ENCODE measurements around the gene RNF222. TPM values are rescaled to one million over a fixed set of nuclear protein-coding genes. Genes with fewer than 3 reads are reported as not detected.

The RNF222 gene, protein sequence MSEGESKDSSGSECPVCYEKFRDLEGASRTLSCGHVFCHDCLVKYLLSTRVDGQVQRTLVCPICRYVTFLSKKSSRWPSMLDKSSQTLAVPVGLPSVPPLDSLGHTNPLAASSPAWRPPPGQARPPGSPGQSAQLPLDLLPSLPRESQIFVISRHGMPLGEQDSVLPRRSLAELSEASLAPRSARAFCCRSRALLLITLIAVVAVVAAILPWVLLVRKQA
- not detected in 2 replicates for total RNA-seq (2014; rRNA removed; shearing (Covaris generic))

DNA sequence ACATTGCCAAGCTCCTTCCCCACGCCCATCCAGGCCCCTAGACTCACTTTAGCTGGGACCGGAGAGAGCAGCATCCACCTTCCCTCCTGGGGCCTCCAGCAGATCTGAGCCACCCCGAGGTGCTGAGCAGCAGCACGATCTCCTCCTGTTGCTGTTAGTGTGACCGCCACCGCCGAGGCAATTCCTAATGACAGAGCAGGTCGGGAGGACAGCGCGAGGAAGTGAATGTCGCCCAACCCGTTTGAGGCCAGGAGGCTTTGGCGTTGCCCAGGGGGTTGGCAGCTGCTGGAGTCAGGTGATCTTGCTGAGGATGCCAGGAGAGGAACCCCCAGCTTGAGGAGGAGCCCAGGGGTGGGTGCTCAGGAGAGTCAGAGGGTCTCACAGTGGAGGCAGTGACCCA lies at the start of gene RNF222:
Gene RNF222 (minus strand): TSS at position 192 of the 400 bp plus-strand sequence. CDS start 4,366 bp downstream, outside the sequence.
- DNase-seq (ENCODE audit: low spot score): no peak

DNA sequence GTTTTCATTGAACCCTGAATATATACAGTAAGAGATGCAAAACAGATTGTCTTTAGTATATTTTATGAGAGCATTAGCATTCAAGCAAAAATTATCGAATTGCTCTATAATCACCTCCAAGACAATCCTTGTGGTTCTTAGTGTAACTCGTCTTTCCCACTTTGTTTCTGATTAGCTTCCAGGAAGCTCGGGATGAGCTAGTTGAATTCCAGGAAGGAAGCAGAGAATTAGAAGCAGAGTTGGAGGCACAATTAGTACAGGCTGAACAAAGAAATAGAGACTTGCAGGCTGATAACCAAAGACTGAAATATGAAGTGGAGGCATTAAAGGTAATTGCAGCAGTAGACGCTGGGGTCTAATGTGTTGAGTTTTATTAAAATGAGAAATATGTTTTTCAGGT lies 47.9 kb upstream of the RNF222 start:
- no peak for DNase-seq (ENCODE audit: low spot score)

DNA sequence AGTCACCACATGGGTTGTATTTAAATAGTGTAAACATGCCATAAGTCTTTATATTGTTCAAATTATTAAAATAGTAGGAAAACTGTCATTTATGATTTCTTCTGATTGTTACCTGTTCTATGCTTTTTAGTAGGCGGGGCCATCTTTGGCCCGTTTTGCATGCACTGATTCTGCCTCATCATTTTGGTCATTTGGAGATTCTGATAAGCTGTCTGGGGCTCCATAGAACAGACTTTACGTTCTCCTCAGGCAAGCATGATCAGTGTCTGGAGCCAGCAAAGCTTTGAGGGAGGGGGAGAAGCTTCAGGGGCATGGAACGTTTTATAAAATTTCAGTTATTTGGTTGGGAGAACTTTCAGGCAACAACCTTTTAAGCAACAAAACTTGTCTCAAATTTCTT lies 46.9 kb upstream of the RNF222 start:
- no peak for DNase-seq (ENCODE audit: low spot score)

DNA sequence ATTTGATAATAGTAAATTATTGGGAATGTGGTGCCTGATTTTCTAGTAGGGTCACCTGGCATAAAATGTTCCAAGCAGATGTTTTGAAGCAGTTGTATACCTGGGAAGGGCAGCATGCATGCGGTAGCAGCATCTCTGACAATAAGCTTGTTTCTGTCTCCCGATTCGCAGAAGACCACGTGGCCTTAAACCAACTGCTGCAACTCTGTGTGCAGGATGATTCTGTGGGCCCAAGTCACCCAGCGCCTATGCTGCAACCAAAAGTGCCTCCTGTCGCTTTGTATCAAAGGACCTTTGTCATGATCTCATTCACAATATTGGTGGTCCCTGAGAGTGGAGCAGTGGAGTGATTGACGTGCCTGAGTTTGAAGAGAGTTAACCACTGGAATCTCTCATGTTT lies 46.1 kb upstream of the RNF222 start:
- DNase-seq (ENCODE audit: low spot score): no peak

DNA sequence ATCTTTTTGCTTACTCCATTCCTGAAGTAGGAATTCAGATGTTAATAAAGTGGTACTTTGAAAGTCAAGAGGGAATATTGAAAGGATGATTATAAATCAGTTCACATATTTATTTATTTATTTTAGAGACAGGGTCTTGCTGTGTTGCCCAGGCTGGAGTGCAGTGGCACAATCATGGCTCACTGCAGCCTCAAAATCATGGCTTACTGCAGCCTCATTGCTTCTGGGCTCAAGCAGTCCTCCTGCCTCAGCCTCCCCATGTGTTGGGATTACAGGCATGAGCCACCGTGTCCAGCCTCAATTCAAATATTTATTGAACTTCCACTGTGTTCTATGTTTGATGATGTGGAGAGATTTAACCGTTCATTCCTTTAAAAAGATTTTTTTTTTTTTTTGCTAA lies 44.7 kb upstream of the RNF222 start:
- no peak for DNase-seq (ENCODE audit: low spot score)

DNA sequence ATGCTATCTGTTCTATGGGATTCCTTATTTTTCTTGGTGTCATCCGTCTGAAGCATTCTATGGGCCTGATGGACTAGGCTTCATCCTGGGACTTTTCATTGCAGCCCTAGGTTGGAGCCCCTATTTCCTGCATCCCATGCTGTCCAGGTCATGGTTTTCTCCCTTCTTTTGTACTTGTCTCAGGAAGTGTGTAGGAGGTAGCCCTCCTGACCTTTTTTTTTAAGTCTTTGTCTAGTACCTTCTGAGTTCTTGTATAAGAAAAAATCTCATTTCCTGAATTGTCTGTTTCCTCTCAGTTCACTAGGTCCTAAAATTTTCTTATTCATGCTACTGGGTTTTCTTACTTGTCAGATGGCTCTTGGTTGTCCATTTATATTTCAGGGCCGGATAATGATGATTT lies 44.1 kb upstream of the RNF222 start:
- DNase-seq (ENCODE audit: low spot score): no peak

DNA sequence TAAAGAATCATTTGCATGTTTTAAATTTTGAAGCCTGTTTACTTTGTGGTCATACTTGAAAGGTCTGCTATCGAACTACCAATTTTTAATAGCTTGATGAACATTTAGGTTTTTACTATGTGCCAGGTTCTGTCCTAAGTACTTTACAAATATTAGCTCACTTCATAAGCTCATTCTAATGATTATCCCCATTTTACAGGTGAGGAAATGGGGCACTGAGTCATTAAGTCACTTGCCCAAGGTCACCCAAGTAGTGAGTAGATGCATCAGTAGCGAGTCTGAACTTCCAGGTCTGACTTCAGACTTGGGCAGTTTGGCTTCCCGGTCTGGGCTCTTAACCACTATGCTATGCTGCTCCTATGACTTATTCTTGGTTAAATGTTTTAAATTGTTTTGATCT lies 42.1 kb upstream of the RNF222 start:
- no peak for DNase-seq (ENCODE audit: low spot score)

DNA sequence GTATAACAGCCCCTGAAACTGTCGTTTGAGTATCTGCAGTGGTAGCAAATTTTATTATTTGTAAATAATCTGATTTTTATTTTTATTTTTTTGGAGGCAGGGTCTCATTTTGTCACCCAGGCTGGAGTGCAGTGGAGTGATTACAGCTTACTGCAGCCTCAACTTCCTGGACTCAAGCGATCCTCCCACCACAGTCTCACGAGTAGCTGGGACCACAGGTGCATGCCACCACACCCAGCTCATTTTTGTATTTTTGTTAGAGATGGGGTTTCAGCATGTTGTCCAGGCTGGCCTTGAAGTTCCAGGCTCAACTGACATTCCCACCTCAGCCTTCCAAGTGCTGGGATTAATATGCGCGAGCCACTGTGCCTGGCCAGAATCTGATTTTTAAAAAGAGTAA lies 40.8 kb upstream of the RNF222 start:
- no peak for DNase-seq (ENCODE audit: low spot score)

DNA sequence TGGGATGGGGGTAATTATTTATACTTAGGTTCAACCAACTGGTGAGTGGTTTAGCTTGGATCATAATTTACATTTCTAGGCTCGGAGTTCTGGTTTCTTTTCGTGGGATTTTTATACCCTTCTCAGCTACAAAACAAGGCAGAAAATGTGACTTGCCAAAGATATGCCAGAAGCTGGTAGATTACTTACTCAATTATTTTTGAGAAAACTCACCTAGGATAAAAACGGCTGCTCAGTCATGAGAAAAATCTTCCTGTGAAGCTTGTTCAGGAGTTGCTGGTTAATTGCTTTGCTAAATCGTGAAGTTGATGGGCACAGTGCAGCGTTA lies 39.2 kb upstream of the RNF222 start:
- no peak for DNase-seq (ENCODE audit: low spot score)

DNA sequence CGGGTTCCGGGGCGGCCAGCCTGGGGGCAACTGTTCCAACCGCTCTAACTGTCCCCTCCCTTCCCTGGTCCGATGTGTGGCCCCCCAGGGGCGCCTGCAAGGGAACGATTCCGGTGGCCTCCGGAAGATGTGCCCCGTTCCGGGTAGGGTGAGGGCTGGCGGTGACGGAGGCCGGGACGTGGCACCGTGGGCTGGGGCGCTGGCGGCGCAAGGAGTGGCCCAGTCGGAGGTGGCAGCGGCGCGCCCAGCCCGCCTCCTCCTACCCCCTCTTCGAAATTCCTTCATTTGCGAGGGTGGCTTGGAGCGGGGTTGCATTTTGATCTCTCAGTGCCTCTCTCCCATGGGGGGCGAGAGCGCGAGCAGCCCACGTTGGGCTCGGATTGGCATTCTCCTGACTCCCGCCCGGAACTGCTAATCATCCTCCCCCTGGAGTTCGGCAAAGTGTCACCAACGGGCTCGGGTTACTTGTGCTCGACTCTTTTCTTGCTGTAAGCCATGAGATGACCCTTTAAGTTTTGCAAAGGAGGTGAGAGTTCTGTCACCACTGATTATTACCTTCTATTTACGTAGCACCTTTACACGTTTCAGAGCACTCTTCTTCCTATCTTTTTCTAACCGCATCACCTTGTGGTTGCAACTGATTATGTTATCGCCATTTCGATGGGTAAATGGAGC lies 38.7 kb upstream of the RNF222 start:
- peak; percentile 36 for DNase-seq (ENCODE audit: low spot score)

DNA sequence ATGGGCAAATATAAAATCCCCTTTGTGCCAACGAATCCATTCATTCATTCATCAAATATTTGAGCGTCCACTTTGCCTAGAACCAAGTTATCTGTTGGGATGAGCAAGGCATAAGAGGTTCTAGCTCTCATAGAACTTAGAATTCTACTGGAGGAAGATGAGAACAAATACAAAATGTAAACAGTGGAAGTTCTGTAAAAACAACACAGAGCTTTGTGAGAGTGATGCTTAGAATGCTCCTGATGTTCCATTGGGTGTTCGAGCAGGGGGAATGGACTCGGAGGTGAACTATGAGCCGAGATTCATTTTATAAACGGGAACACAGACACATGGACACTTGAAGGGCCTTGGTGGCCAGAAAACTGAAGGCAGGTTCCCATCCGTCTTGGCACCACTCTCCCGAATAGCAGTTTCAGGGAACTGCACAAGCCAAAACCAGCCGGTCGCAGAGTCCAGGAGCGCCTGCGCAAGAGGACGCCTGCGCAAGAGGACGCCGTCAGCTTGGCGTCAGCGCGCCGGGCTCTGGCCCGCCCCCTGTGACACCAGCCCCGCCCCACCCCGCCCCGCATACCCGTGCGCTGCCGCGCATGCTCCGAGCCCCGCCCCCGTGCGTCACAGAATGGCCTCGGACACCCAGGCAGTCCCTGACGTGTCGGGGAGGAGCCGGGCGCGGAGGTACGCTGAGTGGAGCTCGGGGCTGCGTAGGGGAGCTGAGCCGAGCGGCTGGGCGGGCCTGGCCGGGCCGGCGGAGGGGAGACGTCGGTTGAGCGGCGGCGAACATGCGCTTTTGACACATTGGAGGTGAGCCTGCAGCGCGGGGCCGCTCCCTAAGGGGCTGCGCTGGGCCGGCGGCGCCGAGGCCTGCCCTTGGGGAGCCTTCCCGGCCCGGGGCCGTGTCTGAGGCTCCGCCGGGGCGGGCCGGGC lies 37.9 kb upstream of the RNF222 start, which contains the start of gene NDEL1:
Gene NDEL1 (plus strand): TSS at position 640 of the 924 bp plus-strand sequence. CDS start 8,388 bp downstream, outside the sequence.
- peak; percentile 91 for DNase-seq (ENCODE audit: low spot score)

DNA sequence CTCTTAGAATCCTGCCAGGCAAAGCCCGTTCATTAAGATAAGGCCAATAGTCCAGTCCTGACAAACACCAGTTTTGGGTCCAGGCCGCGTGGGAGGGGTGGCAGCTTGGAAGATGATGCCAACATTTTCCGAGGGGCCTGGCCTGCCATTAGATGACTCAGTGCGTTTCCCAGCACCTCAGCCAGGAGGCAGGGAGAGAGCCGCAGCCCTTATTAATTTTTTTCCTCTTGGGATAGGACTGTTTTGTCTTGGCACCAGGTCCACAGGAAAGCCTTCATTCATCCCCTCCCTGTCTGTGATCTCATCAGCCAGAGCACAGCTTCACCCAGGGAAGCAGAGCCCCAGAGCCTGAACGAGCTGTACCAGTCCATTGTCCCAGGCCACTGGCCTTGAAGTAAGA lies 33.3 kb upstream of the RNF222 start:
- DNase-seq (ENCODE audit: low spot score): peak; percentile 75

DNA sequence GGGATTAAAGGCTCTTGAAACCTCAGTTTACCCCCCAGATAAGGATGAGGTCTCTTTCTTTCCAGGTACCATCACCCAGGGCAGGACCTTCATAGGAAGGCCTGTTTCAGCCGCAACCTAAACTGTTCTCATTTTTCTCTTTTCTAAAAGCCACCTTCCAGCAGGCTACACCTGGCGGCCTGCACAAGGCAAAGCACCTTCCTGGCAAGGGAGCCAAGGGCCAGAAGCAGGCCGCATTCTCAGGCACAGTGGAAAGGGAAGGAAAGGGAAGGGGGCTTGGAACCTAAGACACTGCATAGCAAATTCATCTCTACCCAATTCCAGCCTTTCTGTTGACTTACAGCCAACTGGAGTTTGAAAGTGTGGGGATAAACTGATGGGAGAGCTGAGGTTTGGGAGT lies 29.2 kb upstream of the RNF222 start:
- DNase-seq (ENCODE audit: low spot score): no peak

DNA sequence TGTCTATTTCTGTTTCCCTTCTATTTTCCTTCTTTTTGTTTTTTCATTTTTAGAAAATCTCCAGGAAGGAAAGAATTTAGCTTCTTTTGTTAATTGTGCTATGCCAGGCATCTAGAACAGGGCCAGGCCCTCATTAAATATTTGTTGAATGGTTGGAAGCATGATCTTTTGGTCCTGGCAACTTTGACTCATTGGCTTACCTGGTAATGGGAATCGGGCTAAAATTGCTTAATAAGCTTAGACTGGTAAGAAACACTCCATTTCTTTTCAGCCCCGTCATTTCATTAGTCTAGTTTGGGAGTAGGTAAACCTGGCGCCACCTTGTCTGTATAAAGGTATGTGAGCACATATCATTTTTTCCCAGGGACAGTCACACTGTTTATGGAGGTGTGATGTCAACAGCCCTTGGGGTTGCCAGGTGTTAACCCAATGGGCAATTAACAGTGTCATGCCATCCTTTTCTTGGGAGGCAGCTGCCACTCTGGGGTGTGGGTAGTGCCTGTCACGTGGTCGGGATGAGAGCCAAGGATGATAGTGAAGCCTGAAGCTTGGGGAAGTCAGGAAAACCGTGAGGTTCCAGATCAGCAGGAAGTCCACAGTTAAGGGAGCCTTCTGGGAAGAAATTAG lies 28.6 kb upstream of the RNF222 start:
- DNase-seq (ENCODE audit: low spot score): no peak

DNA sequence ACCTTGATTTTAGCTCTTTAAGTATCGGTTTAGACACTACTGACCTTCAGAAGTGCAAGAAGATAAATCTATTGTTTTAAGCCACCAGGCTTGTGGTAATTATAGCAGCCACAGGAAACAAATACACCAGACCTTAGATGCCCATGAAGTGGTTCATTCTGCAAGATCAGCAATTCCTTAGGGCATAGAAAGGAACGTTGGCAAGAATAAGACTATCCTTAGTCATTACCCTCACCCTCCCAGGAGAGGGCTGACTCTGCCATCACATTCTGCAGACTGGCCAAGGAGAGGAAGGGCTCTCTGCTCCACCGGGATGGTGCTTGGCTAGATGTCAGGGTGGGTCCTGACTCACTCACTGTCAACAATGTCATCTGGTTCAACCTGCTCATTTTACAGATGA lies 23.9 kb upstream of the RNF222 start:
- no peak for DNase-seq (ENCODE audit: low spot score)

DNA sequence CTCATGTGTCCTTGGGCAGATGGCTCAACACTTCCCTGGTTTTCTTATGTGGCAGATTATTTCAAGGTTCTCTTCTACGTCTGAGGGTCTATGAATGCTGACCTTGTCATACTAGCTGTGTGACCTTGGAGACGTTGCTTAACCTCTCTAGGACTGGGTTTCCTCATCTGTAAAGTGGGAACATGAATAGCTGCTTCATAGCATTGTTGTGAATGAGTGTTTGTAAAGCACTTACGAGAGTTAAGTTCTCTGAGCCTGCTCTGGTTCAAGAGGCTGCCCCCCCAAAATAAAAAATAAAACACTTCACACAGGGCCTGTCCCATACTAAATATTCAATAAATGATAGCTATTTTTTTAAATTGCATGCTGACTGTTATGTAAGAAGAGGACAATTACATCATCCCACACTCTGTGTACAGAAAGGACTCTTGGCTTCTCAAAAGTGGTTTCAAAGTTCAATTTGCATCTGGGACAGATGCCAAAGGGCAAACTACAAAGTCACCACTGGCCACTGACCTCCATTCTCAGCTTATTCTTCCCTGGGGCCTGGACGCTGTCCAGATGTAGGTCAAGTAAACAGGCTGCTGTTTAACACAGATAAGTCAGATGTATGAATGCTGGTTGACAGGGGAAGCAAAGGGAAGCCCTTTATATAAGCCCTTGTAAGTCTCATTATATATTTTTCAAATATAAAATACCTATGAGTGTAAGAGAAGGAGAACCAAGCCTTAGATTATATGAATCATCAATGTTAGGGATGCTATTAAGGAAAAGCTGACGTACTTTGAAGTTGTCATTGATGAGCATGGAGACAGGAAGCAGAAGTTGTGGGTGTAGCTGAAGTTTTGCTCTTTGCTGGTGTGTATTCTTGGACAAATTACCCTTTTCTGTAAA lies 22.7 kb upstream of the RNF222 start:
- DNase-seq (ENCODE audit: low spot score): peak; percentile 50

DNA sequence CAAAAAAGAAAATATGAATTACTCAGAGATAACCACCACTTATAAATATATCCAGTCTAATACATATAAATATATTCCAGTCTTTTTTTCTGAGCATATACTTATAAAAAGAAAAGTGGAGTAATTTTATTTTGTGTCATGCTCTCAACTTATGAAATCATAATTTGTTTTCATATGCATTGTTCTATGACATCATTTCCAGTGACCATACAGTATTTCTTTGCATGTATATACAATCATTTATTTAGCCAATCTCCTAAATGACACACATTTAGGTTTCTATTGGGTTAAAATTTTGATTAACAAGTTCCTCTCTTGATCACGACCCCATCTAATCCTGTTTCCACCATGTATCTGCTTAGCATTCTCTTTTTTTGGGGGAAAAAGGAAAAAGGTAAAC lies 21.7 kb upstream of the RNF222 start:
- DNase-seq (ENCODE audit: low spot score): no peak

DNA sequence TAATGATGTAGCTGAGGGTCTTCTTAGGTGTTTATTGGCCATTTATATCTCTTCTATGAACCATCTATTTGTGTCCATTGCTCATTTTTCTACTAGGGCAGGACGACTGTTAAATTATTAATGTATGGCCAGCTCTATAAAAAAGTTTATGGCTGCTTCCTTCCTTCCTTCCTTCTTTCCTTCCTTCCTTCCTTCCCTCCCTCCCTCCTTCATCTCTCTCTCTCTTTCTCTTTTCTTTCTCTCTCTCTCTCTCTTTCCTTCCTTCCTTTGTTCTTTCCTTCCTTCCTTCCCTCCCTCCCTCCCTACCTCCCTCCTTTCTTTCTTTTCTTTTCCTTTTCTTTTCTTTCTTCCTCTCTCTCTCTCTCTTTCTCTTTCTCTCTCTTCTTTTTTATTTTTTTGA lies 20.8 kb upstream of the RNF222 start:
- no peak for DNase-seq (ENCODE audit: low spot score)

DNA sequence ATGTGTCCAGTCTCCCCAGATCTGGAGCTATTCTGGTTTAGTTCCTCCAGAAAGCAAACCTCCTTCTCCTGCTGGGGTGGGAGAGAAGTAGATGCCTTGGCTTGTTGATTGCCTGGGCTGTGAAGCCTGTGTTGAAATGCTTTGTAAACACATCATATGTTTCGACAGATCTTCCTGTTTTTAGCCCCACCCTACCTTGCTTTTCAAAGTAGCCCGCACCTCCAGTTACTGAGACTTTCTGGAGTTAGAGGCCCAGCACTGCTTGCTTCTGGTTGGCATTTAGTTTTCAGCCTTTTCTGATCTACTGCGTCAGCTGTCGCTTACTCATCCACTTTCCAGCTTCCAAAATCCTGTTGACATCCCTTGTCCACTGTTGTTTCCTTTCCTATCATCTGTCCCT lies 20.2 kb upstream of the RNF222 start:
- DNase-seq (ENCODE audit: low spot score): no peak

DNA sequence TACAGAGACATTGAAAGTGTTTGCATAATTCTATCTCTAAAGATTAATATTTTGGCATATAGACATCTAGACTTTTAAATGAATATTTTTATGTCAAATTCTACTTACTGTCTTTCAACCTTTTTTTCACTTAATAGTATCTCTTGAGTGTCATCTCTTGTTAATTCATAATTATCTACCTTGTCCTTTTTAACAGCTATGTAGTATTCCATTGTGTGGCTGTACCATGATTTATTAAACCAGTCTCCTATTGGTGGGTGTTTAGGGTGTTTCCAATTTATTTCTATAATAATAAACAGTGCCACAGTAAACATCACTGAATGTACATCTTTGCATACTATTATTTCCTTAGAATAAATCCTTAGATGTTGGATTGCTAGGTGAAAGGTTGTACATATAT lies 16.3 kb upstream of the RNF222 start:
- DNase-seq (ENCODE audit: low spot score): no peak

DNA sequence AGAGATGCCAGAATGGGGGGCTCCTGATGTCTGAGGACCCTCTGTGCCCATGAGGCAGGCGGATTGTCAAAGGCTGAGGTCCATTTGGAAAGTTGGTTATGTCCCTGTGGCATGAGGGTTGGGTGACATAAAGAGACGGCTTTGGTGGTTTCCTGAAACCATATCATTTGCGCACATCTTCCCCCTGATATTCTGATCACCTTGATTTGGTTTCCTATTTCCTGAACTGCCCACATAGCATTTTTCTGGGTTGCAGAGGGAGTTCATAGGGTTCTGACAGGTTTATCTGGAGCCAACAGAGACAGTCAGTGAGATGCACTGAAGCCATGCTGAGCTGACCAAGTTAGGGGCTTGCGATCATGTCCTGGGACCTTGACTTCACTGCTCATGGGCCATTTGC lies 15.7 kb upstream of the RNF222 start:
- DNase-seq (ENCODE audit: low spot score): no peak
